GM12878 (cell line): ENCODE data around the gene MAPRE3. TPM values are rescaled to one million over a fixed set of nuclear protein-coding genes. Genes with fewer than 3 reads are reported as not detected.

Experiments
- ATF7 ChIP-seq: fragments of 450-650 bp; IDR thresholded peaks from 2 replicates; pipeline ENCODE4 v1.6.1; 2016; ENCODE audit warnings: low read depth, mild to moderate bottlenecking
- BMI1 ChIP-seq: fragments of 450-650 bp; IDR thresholded peaks from 2 replicates; pipeline ENCODE4 v1.6.1; 2016; ENCODE audit warnings: mild to moderate bottlenecking, moderate library complexity, borderline replicate concordance
- DPF2 ChIP-seq: fragments of 450-650 bp; IDR thresholded peaks from 2 replicates; pipeline ENCODE4 v1.6.1; 2017; ENCODE audit warnings: mild to moderate bottlenecking
- ELK1 ChIP-seq: IDR thresholded peaks from 2 replicates; pipeline ENCODE4 v1.6.1; 2012; ENCODE audit warnings: low read depth, low read length, improper control_type of control experiment
- IKZF1 ChIP-seq: fragments of 450-650 bp; conservative IDR thresholded peaks from 2 replicates; pipeline ENCODE4 v1.6.1; 2017; ENCODE audit warnings: antibody characterized with exemption, mild to moderate bottlenecking
- LARP7 ChIP-seq: fragments of 450-650 bp; IDR thresholded peaks from 2 replicates; pipeline ENCODE4 v1.6.1; 2017; ENCODE audit warnings: mild to moderate bottlenecking
- MEF2B ChIP-seq: fragments of 450-650 bp; IDR thresholded peaks from 2 replicates; pipeline ENCODE4 v1.6.1; 2018; ENCODE audit warnings: mild to moderate bottlenecking, moderate library complexity; ENCODE audit not compliant: partially characterized antibody, poor library complexity, severe bottlenecking
- MXI1 ChIP-seq: fragments of 150-350 bp; IDR thresholded peaks from 2 replicates; pipeline ENCODE4 v1.6.1; 2011; ENCODE audit warnings: low read depth, mild to moderate bottlenecking, inconsistent platforms, low read length, improper control_type of control experiment
- NKRF ChIP-seq: fragments of 450-650 bp; conservative IDR thresholded peaks from 2 replicates; pipeline ENCODE4 v1.6.1; 2017; ENCODE audit warnings: mild to moderate bottlenecking, moderate library complexity
- NR2C1 ChIP-seq: fragments of 450-650 bp; IDR thresholded peaks from 2 replicates; pipeline ENCODE4 v1.6.1; 2017; ENCODE audit warnings: antibody characterized with exemption, mild to moderate bottlenecking, moderate library complexity
- NRF1 ChIP-seq: conservative IDR thresholded peaks from 2 replicates; pipeline ENCODE4 v1.6.1; 2011; ENCODE audit warnings: mild to moderate bottlenecking, low read depth, low read length, improper control_type of control experiment
- PBX3 ChIP-seq: IDR thresholded peaks from 2 replicates; pipeline ENCODE4 v1.6.1; 2011; ENCODE audit warnings: mild to moderate bottlenecking, low read depth, low read length, moderate library complexity; ENCODE audit not compliant: insufficient replicate concordance
- PML ChIP-seq: IDR thresholded peaks from 2 replicates; pipeline ENCODE4 v1.6.1; 2012; ENCODE audit warnings: low read length, inconsistent platforms
- RELA ChIP-seq: fragments of 450-650 bp; IDR thresholded peaks from 2 replicates; pipeline ENCODE4 v1.8.0; 2014; ENCODE audit warnings: borderline replicate concordance; ENCODE audit not compliant: partially characterized antibody
- RFX5 ChIP-seq: IDR thresholded peaks from 2 replicates; pipeline ENCODE4 v1.6.1; 2011; ENCODE audit warnings: low read depth, low read length, improper control_type of control experiment
- SIN3A ChIP-seq: IDR thresholded peaks from 2 replicates; pipeline ENCODE4 v1.6.1; 2012; ENCODE audit warnings: low read depth, low read length, improper control_type of control experiment
- SP1 ChIP-seq: IDR thresholded peaks from one replicate; pipeline ENCODE4 v1.6.1; 2011; ENCODE audit warnings: low read depth, low read length
- TCF7 ChIP-seq: IDR thresholded peaks from 2 replicates; pipeline ENCODE4 v1.6.1; 2014; ENCODE audit warnings: antibody characterized with exemption, borderline replicate concordance
- WRNIP1 ChIP-seq: IDR thresholded peaks from 2 replicates; pipeline ENCODE4 v1.6.1; 2011; ENCODE audit warnings: low read depth, low read length, improper control_type of control experiment, borderline replicate concordance
- ZNF687 ChIP-seq: fragments of 450-650 bp; IDR thresholded peaks from 2 replicates; pipeline ENCODE4 v1.6.1; 2017; ENCODE audit warnings: mild to moderate bottlenecking, moderate library complexity
- polyA plus RNA-seq, 11 experiments: library from polyadenylated mRNA; depleted of rRNA in 4 of 11; unstranded in 6 of 11; stranded (reverse) in 5 of 11; fragments of >200 nt; fragmentation: Nextera tagmentation in 4 of 11; fragmentation: Illumina TruSeq in 1 of 11; extraction: Ambion mirVana in 4 of 11; extraction: Trizol in 1 of 11; gene quantifications; 1 replicate in 1 of 11; 2 replicates in 10 of 11; pipeline versions ENCODE4 v1.2.1 to v1.2.3, GENCODE V29; 2011 to 2016; ENCODE audit warnings: inconsistent platforms in 2 of 11, missing spikeins in 2 of 11, low read depth in 1 of 11
- total RNA-seq, 4 experiments: library from RNA; depleted of rRNA in 3 of 4; stranded (reverse); fragments of >200 nt in 3 of 4; fragmentation: Illumina TruSeq in 1 of 4; extraction: Trizol in 1 of 4; gene quantifications; 2 replicates each; pipeline versions ENCODE4 v1.2.1 to v1.2.3, GENCODE V29; 2013 to 2021

Gene MAPRE3
- total and polyA plus RNA-seq, 10 of the 15 experiments (the other 5 are each of a cell fraction or from before 2014, with no cell fraction given), result 0.03 to 1.3 (median 0.73) TPM; not detected in 1

- peak; percentile 84 for TF ChIP-seq LARP7
- peak; percentile 70 for TF ChIP-seq DPF2
- TF ChIP-seq RELA, result peak; percentile 41
- peak; percentile 66; the same call in 1 of the 2 replicates for TF ChIP-seq NKRF
- peak; percentile 97 for TF ChIP-seq BMI1
- TF ChIP-seq ATF7, result no peak
- TF ChIP-seq SIN3A, result peak; percentile 46; the same call in 1 of the 2 replicates
- TF ChIP-seq IKZF1, result peak; percentile 15; the same call in 1 of the 2 replicates
- TF ChIP-seq ZNF687, result 0 out of 2 replicates have a peak, but pooled peaks have one; percentile 17
- TF ChIP-seq WRNIP1, result no peak
- TF ChIP-seq PML, result no peak
- no peak for TF ChIP-seq NR2C1
- TF ChIP-seq MEF2B, result peak; percentile 54
- peak; percentile 72 for TF ChIP-seq RFX5
- peak; percentile 58 for TF ChIP-seq NRF1
- TF ChIP-seq TCF7, result no peak
- no peak for TF ChIP-seq SP1
- peak; percentile 72 for TF ChIP-seq PBX3
- peak; percentile 87 for TF ChIP-seq MXI1
- no peak for TF ChIP-seq ELK1
These were observed at the start of gene MAPRE3 (continued) for GRCh38 chr2:26970244-26970927.
